Common myeloid progenitor, CD34-positive (primary cell): Measurements from ENCODE around the gene TMA16.

ENCODE experiments used
- CTCF ChIA-PET: fragments of 350-600 bp; sonication (Branson Sonifier 250); formaldehyde crosslinking; loops from one replicate; lab custom pipeline; 2021; ENCODE audit warnings: antibody characterized with exemption; lab: Charles Lee
- POLR2A ChIA-PET: fragments of 350-600 bp; sonication (Branson Sonifier 250); formaldehyde crosslinking; loops from one replicate; lab custom pipeline; 2021; ENCODE audit warnings: antibody characterized with exemption; lab: Charles Lee
- DNase-seq, 3 donors: peaks; one replicate each; pipeline versions ENCODE4 v3.0.0 to v3.0.0-alpha.2; 2013
- H3K27ac ChIP-seq, 2 experiments: 1 replicate in 1 of 2; 2 replicates in 1 of 2; pipeline ENCODE4 v1.7.0; 2013; ENCODE audit warnings: inconsistent platforms in 2 of 2, low read length in 2 of 2, mild to moderate bottlenecking in 2 of 2, low read depth in 1 of 2, moderate library complexity in 1 of 2; ENCODE audit not compliant: severe bottlenecking in 2 of 2, insufficient read depth in 1 of 2, poor library complexity in 1 of 2
- H3K27me3 ChIP-seq, 5 experiments: replicated peaks in 2 of 5; 1 replicate in 3 of 5; 2 replicates in 2 of 5; pipeline versions ENCODE4 v1.6.1 to v1.7.0; 2013; ENCODE audit warnings: low read length in 4 of 5, mild to moderate bottlenecking in 2 of 5, moderate library complexity in 2 of 5, inconsistent platforms in 1 of 5; ENCODE audit not compliant: insufficient read depth in 5 of 5, control insufficient read depth in 4 of 5
- H3K36me3 ChIP-seq, 4 experiments: 1 replicate in 2 of 4; 2 replicates in 2 of 4; pipeline versions ENCODE4 v1.6.1 to v1.7.0; 2013; ENCODE audit warnings: low read length in 3 of 4, control low read depth in 1 of 4, mild to moderate bottlenecking in 1 of 4; ENCODE audit not compliant: control insufficient read depth in 4 of 4, insufficient read depth in 4 of 4
- H3K4me1 ChIP-seq, 4 experiments: 1 replicate in 3 of 4; 2 replicates in 1 of 4; pipeline versions ENCODE4 v1.6.1 to v1.7.1; 2013; ENCODE audit warnings: low read length in 3 of 4, mild to moderate bottlenecking in 3 of 4, control low read depth in 1 of 4, inconsistent platforms in 1 of 4, moderate library complexity in 1 of 4; ENCODE audit not compliant: control insufficient read depth in 4 of 4, insufficient read depth in 4 of 4; ENCODE audit errors: control extremely low read depth in 1 of 4
- H3K4me3 ChIP-seq, 7 experiments: 1 replicate in 4 of 7; 2 replicates in 3 of 7; pipeline versions ENCODE4 v1.5.1 to v1.7.0; 2013; ENCODE audit warnings: mild to moderate bottlenecking in 7 of 7, low read length in 6 of 7, moderate library complexity in 6 of 7, inconsistent platforms in 2 of 7, low read depth in 2 of 7, control low read depth in 1 of 7; ENCODE audit not compliant: insufficient read depth in 4 of 7, control insufficient read depth in 1 of 7; ENCODE audit errors: extremely low read depth in 1 of 7
- H3K9me3 ChIP-seq, 5 experiments: 1 replicate in 4 of 5; 2 replicates in 1 of 5; pipeline versions ENCODE4 v1.6.1 to v1.7.1; 2013; ENCODE audit warnings: low read length in 4 of 5, mild to moderate bottlenecking in 2 of 5, inconsistent platforms in 1 of 5, low read depth in 1 of 5, moderate library complexity in 1 of 5; ENCODE audit not compliant: control insufficient read depth in 4 of 5, insufficient read depth in 2 of 5; ENCODE audit errors: control extremely low read depth in 1 of 5
- WGBS: methylation state at CpG from one replicate; pipeline ENCODE4 v1.1.5; 2013; ENCODE audit not compliant: insufficient coverage; 5-methylcytosine and 5-hydroxymethylcytosine counted together

The TMA16 gene

DNA sequence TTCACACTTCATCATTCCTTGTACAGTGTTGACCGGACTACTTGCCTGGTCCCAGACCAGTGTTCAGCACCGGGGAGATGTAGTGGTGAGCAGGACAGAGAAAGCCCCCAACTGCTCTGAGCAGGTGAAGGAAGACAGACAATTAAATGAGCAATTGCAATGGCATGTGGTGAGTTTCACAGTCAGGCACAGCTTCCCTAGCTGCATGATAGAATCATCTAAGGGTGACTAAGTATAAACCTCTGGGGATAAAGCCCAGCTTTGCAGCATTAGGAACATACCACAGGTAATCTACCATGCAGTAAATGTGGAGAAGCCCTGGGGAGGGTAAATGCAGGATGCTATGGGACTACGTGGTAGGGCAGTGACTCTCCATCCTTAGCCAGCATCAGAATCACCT lies 47.8 kb downstream of the TMA16 start:
- Histone ChIP-seq H3K4me1 (peaks cover 0 to 8% (median 3%) of the 10 kb centered on the region in 4 experiments), H3K27ac (no peak overlapping the region), H3K27me3 (no peaks in the 10 kb centered on the region), H3K4me3 (no peak overlapping the region), H3K36me3 (peaks cover 0 to 5% (median 0%) of the 10 kb centered on the region in 4 experiments), H3K9me3 (no peaks in the 10 kb centered on the region)
- no peak for DNase-seq
- 95% methylated on average over 3 of the region's 3 CpGs for WGBS
- CTCF ChIA-PET: interaction anchor here (0.8 to 1.9 kb wide), 8 partner anchors 8 to 1045 kb away, joined by 3 to 7 read pairs (median 6); no protein-coding TSS in a partner anchor
- POLR2A ChIA-PET: no interaction called here

DNA sequence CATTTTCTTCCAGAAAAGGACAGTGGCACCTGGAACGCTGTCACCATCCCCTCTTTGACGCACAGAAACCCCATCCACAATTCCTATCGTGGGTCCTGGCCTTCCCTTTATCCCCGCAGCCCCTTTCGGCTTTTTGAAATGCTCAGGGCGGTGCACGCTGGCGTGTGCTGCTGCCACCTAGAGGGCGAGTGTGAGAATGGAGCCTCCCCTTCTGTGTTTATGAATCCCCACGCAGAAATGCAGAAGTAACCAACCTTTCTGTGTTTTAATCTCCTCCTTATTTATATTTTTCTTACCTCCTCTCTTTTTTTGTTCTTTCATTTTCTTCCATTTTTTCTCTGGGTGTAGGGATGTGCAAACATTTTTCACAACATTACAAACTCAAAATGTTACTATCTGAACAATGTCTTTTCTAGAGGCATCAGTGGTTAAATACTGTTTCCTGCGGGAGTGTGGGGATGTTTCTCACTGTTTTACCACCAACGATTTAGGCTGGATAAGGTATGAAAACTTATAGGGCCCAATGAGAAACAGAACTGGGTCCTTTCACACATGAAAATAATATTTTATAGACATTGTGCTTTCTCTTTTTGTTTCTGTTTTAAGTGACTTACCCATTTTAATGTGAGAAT lies 50.0 kb downstream of the TMA16 start:
- DNase-seq: peak; percentile 69 to 85 (median 85)
- Histone ChIP-seq H3K4me1 (peaks cover 0 to 8% (median 3%) of the 10 kb centered on the region in 4 experiments), H3K4me3 (peak overlapping the region in 4 of 7 experiments; percentile 30 to 78 (median 52)), H3K9me3 (no peaks in the 10 kb centered on the region), H3K36me3 (peaks cover 0 to 5% (median 0%) of the 10 kb centered on the region in 4 experiments), H3K27ac (no peak overlapping the region), H3K27me3 (no peaks in the 10 kb centered on the region)
- CTCF ChIA-PET: interaction anchor here (1.0 to 10.2 kb wide), 8 partner anchors 9 to 69 kb away, joined by 3 to 117 read pairs (median 4); no protein-coding TSS in a partner anchor
- WGBS: 4% methylated on average over 6 of the region's 12 CpGs
- POLR2A ChIA-PET: no interaction called here

DNA sequence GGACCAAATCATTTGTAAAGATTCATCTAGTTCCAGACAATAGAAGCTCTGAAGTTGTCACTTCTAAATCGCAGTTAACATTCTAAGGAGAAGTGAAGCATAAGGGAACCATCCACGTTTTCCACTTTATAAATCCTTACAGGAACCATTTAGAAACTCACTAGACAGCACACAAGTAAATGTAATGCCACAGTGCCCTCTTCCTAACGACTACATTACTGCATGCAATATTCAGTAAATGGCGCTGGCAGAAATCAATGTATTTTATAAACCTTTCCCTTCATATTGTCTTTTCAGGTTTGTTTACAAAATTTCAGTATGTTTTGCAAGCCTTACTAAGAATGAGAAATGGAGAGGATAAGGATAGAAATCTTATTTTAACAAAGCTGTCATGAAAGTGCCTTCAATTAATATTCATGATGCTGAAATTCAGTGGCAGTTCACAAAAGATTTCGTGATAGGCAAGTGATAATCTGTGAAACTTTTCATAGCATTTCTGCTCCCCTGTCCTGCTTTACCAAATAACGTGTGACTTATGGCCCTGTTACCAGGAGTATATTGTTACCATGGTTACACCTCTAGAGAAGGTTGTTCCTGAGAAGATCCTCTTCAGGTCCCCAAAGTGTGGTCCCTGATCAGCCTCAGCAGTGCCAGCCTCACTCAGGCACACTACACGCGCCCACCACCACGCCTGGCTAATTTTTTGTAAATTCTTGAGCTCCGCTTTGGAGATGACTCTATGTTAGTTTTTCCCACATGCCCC lies 54.2 kb downstream of the TMA16 start:
- Histone ChIP-seq H3K27ac (no peak overlapping the region), H3K36me3 (no peaks in the 10 kb centered on the region), H3K9me3 (no peaks in the 10 kb centered on the region), H3K4me3 (no peak overlapping the region), H3K27me3 (no peaks in the 10 kb centered on the region), H3K4me1 (peaks cover 0 to 11% (median 4%) of the 10 kb centered on the region in 4 experiments)
- peak; percentile 62 to 73 (median 67) for DNase-seq
- ChIA-PET CTCF (interaction anchor here (0.7 to 12.8 kb wide), 21 partner anchors 9 to 1186 kb away, joined by 3 to 173 read pairs (median 7); partner anchors contain the start of gene TMA16), POLR2A (no interaction called here)
- 55% methylated on average over 8 of the region's 10 CpGs for WGBS

DNA sequence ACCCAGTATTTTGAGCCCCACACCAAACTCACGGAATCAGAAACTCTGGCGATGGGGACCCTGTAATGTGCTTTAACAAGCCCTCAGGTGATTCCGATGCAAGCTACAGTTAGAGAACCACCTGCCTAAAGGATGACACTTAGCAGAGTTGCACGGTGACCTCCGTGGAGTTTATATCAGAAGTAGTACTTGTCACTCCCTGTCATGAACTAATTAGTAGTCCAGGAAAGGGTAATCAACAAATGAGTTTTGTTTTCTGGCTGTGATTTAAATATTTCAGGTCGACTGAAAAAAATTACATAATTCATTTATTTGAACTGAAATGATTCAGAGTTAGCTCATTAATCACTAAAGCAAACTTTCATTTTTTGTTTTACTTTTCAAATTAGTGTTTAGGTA lies 56.4 kb downstream of the TMA16 start:
- no peak for DNase-seq
- 93% methylated on average over 5 of the region's 6 CpGs for WGBS
- Histone ChIP-seq H3K4me1 (peaks cover 0 to 5% (median 0%) of the 10 kb centered on the region in 4 experiments), H3K9me3 (no peaks in the 10 kb centered on the region), H3K36me3 (no peaks in the 10 kb centered on the region), H3K27me3 (no peaks in the 10 kb centered on the region), H3K27ac (no peak overlapping the region), H3K4me3 (no peak overlapping the region)
- CTCF ChIA-PET: interaction anchor here (0.6 to 12.8 kb wide), 17 partner anchors 9 to 1184 kb away, joined by 3 to 173 read pairs (median 7); partner anchors contain the start of gene TMA16
- POLR2A ChIA-PET: no interaction called here

DNA sequence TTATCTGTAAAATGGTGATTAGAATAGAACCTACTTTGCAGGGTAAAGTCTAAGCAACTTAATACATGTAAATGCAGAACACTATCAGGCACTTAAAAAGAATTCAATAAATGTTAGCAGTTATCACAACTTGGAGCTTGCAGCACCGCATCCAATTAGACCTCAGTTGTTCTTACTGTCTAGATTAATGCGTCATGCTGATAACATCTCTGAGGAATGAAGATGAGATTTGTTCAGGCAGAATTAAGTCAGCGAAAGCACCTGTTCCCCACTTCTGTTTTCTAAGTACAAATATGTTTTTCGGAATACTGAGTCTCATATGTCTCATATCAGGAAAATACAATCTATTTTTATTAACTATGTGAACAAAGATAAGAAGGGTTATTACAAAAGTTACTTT lies 58.7 kb downstream of the TMA16 start:
- peaks cover 5 to 19% (median 13%) of the 10 kb centered on the region in 4 experiments for H3K4me1 ChIP-seq
- no peak overlapping the region for H3K27ac ChIP-seq
- H3K9me3 ChIP-seq: no peaks in the 10 kb centered on the region
- DNase-seq: no peak
- ChIA-PET CTCF (interaction anchor here (1.1 to 12.8 kb wide), 13 partner anchors 15 to 1195 kb away, joined by 3 to 173 read pairs (median 4); no protein-coding TSS in a partner anchor), POLR2A (no interaction called here)
- H3K4me3 ChIP-seq: no peak overlapping the region
- no peaks in the 10 kb centered on the region for H3K36me3 ChIP-seq
- 93% methylated on average over 2 of the region's 4 CpGs for WGBS
- no peaks in the 10 kb centered on the region for H3K27me3 ChIP-seq

DNA sequence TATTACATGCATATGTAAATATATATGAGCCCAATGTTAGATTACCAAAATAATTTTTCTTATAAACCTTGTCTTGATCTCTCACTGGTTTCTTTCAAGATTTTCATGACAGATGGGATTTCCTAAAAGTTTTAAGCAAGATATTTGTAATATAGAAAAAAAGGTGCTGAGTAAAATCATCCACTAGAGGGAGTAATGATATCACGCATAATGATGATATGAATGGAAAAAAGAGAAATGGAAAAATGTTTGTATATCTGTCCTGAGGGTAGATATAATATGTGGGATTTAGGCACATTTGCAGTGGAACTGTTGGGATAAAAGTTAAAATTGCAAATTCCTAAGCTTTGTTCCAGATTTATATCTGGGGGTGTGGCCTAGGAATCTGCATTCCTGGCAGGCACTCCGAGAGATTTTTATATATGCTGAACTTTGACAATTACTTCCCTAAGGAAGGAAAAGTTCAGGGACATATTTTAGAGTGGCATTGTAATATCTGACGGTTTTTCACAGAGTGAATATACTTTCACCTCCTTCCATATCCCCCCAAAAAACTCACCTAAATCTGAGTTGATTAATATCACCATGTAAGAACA lies 60.5 kb downstream of the TMA16 start:
- ChIA-PET POLR2A (no interaction called here), CTCF (interaction anchor here (0.7 to 12.8 kb wide), 20 partner anchors 9 to 1177 kb away, joined by 3 to 173 read pairs (median 5); no protein-coding TSS in a partner anchor)
- H3K4me3 ChIP-seq: no peak overlapping the region
- no peaks in the 10 kb centered on the region for H3K27me3 ChIP-seq
- WGBS: 50% methylated on average over 2 of the region's 3 CpGs
- no peak overlapping the region for H3K27ac ChIP-seq
- H3K9me3 ChIP-seq: no peaks in the 10 kb centered on the region
- no peaks in the 10 kb centered on the region for H3K36me3 ChIP-seq
- peaks cover 14 to 31% (median 21%) of the 10 kb centered on the region in 4 experiments for H3K4me1 ChIP-seq
- peak in 2 of 3 donors; percentile 52 to 67 for DNase-seq
